D341Med (cell line): ENCODE results near the gene BRSK1.
"Not testable (repeated sequence)": the region's sequence is repeated elsewhere in the genome, so short reads cannot be mapped to it uniquely, and the experiment has no call there.

Source experiments
- DNase-seq: peaks from one replicate; pipeline ENCODE4 v3.0.0; 2012; ENCODE audit warnings: low spot score

The BRSK1 gene

DNA sequence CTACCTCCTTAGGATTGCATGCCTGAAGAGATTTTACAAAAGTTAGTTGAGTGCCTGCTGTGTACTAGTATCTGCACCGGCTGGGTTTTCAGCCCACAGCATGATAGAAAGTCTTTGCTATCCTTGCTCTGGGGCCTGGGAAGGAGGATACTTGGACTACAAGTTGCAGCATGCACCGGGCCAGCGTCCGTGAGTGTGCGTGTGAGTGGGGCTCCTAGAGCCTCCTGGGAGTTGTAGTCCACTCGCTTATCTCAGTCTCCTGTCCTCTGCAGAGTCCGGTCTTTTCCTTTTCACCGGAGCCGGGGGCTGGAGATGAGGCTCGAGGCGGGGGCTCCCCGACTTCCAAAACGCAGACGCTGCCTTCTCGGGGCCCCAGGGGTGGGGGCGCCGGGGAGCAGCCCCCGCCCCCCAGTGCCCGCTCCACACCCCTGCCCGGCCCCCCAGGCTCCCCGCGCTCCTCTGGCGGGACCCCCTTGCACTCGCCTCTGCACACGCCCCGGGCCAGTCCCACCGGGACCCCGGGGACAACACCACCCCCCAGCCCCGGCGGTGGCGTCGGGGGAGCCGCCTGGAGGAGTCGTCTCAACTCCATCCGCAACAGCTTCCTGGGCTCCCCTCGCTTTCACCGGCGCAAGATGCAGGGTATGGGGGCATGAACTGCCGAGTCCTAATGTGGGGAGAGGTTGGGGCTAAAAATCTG, 20.6 kb downstream of the BRSK1 start:
- DNase-seq: peak; percentile 75

DNA sequence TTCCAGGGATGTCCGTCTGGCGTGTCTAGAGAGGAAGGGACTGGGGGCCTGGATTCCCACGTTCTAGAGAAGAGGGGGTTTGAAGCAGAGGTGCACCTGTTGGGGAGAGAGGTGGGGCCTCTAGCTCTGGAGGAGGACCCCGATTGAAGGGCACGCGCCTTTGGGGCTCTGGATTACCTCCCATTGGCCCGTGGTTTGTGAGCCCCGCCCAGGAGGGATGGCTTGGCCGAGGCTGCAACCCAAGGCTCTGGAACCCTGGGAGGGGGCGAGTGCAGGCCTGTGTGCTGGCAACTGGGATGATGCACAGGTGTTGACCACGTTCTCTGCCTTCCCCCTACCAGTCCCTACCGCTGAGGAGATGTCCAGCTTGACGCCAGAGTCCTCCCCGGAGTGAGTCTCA, 21.2 kb downstream of the BRSK1 start:
- no peak for DNase-seq

DNA sequence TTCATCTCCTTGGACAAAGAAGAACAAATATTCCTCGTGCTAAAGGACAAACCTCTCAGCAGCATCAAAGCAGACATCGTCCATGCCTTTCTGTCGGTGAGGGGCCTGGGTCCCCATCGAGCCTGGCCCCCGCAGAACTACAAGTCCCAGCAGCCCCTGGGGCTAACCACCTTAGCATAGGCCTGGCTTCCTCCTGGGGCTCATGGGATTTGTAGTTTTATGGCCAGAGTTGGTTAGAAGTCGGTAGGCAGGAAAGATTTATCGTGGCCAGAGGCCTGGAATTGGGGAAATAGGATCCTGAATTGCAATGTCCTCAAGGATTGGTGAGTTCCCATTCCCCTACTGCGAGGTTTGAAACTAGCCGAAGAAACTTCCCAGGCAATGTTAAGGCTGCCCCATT, 21.7 kb downstream of the BRSK1 start:
- peak; percentile 81 for DNase-seq

DNA sequence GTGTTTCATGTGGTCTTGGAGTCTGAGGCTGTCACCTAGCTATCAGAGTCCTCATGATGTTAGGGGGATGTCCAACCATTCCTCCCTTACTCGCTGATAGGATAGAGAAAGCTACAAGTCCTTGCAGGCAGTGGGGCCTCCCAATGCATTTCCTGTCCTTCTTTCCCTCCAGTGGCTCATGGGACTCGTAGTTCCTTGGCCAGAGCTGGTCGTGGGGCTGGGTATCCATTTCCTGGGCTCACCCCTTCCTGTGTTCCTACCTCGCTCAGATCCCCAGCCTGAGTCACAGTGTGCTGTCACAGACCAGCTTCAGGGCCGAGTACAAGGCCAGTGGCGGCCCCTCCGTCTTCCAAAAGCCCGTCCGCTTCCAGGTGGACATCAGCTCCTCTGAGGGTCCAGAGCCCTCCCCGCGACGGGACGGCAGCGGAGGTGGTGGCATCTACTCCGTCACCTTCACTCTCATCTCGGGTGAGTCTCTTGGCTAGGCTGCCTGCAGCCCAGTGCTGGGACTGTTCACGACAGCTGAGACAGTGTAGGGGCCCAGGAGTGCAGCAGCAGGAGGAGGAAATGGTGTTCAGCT, 22.3 kb downstream of the BRSK1 start:
- DNase-seq: no peak

DNA sequence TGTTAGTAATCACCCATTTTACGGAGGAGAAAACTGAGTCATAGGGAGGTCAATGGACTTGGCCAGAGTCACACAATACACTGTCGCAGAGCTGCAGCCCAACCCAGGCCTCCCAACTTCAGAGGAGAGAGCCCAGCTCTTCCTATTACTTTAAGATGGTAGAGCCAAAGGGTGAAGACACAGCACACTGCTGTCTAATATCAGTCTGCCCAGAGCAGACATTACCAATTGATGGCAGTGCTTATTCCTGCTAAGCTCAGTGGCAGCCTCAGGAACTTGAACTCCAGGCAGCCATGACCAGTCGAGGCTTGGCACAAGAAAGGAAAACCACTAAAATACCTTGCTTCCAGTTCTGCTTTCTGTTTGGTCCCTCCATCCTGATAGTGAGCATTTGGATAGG, 22.9 kb downstream of the BRSK1 start:
- DNase-seq: no peak

DNA sequence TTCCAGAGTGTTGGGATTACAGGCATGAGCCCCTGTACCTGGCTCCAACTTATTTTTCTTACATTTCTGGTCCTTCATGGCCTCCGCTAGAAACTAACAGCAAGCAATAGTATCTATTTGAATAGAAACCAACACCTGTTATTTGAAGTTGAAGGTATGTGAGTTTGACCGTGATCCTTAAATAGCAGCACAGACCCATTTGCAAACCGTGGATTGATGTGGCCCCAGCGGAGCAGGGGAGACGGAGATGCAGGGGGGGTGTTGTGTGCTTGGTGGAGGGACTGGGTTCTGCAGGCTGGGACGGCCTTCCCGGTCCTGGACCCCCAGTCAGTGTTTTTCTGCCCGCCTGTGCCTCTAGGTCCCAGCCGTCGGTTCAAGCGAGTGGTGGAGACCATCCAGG, 24.5 kb downstream of the BRSK1 start:
- DNase-seq: no peak

DNA sequence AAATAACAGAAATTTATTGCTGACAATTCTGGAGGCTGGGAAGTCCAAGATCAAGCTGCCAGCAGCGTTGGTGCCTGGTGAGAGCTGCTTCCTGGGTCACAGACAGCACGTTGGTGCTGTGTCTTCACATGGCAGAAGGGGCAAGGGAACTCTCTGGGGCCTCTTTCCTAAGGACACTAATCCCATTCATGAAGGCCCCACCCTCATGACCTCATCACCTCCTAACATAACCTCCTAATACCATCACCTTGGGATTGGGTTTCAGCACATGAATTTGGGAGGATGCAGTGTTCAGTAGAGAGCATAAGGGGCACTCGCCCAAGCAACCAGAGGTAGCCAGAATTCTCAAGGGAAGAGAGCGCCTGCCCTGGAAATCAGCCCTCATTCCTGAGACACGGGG, 25.7 kb downstream of the BRSK1 start:
- DNase-seq: no peak

DNA sequence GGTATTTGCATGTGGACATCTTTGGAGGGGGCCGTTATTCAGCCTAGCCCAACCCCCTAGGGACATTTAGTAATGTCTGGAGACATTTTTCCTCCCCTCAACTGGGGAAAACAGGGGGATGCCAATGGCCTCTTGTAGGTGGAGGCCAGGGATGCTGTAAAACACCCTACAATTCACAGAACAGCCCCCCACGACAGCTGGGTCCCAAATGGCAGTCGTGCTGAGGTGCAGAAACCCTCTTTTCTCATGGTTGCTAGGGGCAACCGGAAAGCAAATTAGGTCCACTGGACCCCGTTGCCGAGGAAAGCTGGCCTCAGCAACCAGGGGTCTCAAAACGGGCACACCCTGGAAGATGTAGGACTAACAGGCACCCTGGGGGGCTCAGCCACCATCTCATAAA, 26.7 kb downstream of the BRSK1 start:
- DNase-seq: no peak

DNA sequence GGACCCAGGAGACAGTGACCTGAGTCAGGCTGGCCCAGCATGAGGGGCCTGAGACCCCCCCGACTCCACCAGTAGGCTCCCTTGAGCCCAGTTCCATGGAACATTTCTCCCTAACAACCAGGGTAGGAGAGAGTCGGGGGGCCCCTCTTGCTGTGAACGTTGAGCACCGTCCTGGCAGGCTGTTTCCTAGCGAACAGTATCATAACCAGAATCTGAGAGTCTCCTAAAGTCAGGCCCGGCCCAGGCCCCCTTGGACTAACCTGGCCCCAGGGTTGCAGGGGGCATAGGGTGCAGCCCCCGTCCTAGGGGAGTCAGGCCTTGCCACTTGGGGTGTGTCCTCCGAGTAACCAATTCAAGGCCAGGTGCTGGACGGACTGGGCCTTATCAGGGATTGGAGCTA, 27.6 kb downstream of the BRSK1 start:
- no peak for DNase-seq

DNA sequence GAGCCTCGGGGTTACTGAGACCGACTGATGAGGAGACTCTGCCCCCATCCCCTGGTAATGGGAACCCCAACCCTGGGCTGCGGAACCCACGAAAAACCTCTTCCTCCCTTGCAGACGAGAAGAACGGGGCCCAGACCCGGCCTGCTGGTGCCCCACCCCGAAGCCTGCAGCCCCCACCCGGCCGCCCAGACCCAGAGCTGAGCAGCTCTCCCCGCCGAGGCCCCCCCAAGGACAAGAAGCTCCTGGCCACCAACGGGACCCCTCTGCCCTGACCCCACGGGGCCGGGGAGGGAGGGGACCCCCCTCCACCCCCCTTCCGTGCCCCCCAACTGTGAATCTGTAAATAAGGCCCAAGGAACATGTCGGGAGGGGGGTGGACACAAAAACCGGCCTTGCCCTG, 28.0 kb downstream of the BRSK1 start:
- DNase-seq: no peak

DNA sequence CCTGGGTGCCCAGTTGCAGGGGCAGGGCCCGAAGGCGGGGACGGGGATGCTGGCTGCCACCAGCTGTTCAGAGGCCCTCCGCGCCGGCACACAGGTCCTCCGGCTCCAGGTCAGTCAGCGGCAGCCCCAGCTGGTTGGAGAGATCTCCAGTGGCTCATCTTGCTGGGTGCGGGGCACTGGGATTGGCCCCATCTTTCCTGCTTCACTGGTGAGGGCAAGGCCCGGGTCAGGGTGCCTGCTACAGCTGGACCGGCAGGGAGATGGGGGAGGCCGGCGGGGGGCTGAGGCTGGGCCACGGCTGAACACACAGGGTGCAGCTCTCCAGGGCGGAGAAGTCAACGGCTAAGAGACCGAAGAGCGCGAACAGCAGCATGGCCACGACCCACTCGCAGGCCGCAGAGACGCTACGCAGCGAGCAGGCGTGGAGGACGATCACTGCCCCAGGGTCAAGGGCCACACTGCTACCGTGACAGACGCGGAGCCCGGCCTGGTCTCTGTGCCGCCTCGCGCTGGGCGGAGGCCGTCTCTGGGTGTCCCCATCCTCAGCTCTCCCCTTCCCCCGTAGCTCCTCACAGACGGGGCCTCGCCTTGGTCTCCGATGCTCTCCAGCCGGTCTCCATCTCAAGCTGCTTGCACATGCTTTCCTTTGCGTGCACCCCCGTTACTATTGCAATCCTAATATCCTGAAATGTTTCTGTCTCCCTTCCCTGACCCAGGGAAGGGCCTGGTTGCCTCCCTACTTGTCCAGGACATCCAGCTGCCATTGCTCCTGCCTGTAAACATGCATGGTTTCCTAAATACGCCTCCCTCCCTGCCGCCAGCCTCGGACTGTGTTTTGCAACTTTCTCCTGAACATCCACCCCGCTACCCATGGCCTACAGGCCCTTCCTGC, 29.1 kb downstream of the BRSK1 start:
- DNase-seq: peak; percentile 34

DNA sequence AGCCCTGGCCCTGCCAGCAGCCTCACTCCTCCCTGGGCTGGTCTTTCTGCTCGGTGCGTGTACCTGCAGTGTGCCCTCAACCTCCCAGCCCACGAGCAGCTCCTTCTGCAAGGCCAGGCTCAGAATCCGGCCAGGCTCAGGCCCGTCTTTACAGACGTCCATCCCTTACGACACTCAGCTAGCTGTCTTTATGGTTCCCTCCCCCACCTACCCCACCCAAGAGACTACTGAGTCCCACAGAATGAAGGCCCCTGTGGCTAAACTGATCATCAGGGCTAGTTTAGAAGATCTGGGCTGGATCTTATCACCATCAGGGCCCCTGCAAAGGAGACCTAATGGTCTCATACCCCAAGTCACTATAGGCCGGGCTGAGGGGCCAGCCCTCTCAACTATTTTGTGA, 30.6 kb downstream of the BRSK1 start:
- no peak for DNase-seq

DNA sequence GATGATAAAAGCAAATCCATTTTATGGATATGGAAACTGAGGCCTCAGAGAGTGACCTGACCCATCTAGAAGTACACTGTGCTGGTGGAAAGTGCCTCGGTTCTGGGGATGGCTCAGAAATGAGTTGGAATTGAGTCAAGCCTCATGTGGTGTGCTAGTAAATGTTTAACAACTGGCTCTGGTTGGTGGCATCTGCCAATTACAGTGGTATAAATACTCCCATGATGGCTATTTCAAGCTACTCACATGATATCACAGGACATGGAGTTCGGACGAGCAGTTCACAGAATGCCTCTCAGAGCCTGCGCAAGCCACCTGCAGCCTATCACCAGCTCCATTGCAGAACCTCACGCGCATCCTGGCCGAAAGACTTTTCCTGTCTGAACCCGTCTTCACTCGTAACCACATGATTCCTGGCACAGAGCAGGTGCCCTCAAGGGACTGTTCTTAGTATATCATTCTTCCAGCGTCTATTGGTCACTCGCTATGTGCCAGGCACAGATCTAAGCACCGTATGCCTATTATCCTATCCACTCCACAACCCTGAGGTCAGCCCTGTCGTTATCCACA, 32.2 kb downstream of the BRSK1 start:
- DNase-seq: no peak

DNA sequence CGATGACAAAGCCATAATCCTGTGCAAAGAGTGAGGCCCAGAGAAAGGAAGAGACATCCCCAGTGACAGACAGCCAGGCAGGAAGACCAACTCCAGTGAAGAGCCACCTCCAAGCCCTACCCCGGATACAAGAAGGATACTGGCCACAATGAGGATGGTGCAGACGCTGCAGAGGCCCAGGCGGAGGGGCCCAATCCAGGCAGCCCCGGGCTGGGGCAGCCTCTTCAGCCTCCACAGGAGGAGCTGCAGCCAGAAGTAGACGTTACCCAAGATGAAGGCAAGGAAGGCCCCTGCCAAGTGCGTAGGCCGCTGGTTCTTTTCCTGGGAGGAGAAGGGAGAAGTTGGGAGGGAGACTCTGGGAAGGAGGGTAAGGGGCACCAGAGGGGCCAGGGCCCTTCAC, 32.8 kb downstream of the BRSK1 start:
- no peak for DNase-seq

DNA sequence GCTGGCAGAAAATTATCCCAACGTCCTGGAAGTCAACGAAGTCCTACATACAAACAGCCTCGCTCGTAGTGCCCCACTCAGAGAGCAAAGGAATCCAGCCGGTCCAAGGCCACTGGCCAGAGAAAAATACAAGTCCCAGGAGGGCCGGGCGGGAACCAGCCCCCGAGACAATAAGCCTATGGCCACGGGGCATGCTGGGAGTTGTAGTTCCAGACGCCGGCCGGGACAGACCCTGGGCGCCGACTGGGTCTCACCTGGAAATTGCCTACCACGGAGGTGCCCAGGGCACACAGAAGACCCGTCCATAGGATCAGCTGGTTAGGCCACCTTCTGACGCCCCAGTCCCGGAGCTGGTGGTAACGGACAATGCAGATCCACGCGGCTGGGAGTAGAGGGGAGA, 36.0 kb downstream of the BRSK1 start:
- peak; percentile 80 for DNase-seq

DNA sequence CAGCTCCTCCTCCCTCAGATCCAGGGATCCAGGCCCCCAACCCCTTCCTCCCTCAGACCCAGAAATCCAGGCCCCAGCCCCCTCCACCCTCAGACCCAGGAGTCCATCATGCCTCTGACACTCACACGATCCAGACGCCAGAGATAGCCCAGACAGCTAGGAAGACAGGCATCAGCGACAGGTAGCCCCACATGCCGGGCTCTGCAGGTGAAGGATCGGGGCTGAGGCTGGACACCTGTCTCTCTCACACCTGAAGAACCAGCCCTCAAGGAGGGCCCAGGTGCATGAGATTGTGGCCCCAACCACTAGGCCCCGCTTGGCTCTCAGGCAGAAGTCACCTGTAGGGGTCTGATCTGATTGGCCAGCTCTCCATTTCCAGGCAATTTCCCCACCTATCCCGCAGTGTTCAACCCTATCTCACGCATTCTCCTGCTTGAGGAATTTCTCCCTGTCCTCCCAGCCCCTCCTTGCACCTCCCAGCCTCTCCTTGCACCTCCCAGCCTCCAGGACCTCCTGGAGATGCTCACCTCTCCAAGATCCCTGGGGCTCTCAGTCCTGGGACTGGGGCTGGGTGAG, 37.1 kb downstream of the BRSK1 start:
- DNase-seq: no peak

DNA sequence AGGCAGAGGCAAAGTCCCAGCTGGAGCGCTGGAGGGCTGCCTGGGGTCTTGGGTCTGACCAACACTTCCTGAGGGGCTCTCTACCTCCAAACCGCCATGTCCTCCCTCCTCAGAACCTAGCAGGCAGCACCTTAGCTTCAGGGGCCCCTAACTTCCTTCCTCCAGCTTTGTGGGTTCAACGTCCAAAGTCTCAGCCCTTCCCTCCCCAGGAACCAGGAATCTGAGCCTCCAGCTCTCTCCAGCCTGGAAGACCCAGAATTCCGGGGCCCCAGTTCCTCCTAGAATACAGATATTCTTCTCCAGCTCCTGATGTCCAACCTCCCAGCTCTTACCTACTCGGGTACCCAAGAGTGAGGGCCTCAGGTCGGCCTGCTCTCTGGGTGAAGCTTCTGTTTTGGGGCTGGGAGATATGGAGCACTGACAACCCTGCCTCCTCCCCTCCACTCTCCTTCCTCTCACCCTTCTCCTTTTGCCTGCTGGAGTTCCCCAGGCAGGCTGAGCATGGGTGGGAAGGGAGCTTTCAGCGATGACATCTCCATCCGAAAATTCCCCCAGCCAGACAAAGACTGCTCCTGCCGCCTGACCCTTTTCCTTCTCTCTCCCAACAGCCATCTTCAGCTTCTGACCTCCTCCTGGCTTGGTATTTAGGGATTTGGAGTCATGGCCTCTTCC, 37.8 kb downstream of the BRSK1 start:
- DNase-seq: no peak

DNA sequence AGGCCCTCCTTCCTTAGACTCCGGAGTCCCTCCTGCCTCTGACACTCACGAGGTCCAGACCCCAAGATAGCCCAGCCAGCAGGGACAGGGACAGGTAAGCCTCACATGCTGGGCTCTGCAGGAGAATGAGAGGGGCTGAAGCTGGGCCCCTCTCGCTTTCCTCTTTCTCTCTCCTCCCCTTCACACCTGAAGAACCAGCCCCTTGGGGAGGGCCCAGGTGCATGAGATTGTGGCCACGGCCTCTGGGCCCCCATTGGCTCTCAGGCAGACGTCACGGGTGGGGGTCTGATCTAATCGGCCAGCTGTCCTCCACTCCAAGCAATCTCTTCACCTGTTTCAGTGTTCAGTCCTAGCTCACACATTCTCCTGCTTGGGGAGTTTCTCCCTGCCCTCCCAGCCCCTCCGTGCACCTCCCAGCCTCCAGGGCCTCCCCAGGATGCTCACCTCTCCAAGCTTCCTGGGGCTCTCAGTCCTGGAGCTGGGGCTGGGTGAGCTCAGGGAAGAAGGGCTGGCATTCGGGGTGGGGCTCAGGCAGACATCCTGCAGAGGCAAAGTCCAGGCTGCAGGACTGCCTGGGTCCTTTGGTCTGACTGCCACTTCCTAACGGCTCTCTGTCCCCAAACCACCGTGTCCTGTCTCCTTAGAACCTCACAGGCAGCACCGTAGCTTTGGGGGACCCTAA, 38.5 kb downstream of the BRSK1 start:
- DNase-seq: no peak

DNA sequence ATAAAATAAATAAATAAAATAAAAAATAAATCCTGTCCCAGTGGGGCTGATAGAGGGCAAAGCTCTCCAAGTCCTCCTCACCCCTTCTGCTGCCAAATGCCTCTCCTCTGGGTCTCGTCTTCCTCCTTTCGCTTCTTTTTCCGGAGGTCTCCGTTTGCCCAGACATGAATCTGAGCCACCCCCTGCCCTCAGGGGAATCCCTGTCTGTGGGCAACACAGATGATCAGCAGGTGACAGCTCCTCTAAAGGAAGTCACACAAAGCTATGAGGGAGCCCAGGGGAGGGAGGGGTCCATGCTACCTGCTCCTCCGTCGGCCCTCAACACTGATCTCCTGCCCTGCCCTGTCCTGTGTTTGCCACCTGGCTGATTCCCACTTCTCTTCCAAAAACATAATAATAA, 40.9 kb downstream of the BRSK1 start:
- DNase-seq: no peak

DNA sequence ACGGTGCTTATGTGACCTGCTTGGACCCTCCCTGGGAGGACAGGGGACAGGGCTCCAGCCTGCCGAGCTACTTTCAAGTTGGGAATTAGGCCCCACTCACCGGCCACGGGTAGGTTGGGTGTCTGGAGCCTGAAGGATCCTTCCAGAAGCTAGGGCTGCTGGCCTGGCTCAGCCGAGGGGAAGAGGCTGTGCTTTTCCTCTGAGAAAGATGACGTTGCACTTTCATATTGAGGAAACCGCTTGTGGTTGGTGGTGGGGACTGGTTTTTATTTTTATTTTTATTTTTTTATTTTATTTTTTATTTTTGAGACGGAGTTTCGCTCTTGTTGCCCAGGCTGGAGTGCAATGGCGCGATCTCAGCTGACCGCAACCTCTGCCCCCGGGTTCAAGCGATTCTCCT, 41.4 kb downstream of the BRSK1 start, which contains the start of gene TMEM150B:
TSS of gene TMEM150B (minus strand) at position 170 of the 400 bp plus-strand sequence. CDS start 4,305 bp downstream, outside the sequence.
- DNase-seq: no peak

DNA sequence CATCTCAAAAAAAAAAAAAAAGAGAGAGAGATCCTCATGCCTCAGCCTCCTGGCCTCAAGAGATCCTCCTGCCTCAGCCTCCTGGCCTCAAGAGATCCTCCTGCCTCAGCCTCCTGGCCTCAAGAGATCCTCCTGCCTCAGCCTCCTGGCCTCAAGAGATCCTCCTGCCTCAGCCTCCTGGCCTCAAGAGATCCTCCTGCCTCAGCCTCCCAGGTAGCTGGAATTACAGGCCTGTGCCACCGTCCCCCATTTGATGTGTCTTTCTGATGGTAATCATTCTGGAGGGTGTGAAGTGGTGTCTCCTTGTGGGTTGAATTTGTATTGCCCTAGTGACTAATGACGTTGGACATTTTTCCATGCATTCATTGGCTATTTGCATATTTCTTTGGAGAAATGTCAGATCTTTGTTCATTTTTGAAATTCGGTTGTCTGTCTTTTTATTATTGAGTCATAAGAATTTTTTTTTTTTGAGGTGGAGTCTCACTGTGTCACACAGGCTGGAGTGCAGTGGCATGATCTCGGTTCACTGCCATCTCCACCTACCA, 45.0 kb downstream of the BRSK1 start:
- DNase-seq: not testable (repeated sequence)
